Activated CD4-positive, alpha-beta T cell treated with anti-CD3 and anti-CD28 coated beads, Interleukin-2, amount 50 U/mL, for 1 hour (primary cell): Measurements from ENCODE around the gene POGLUT3.

Experiments used
- DNase-seq: peaks from one replicate; pipeline ENCODE4 v3.0.0-alpha.2; 2020

Gene POGLUT3

GRCh38 chr11:108498046-108498815, at the start of gene POGLUT3:
Gene POGLUT3, minus strand, starts transcription at chr11:108498384. Its CDS starts 18 bp downstream, at chr11:108498366.
- peak; percentile 36 for DNase-seq

- no peak for DNase-seq
Measured at GRCh38 chr11:108545909-108546501, 47.8 kb upstream of the POGLUT3 start.

GRCh38 chr11:108543316-108543964, 45.3 kb upstream of the POGLUT3 start:
- no peak for DNase-seq

- DNase-seq = no peak
Measured at GRCh38 chr11:108541531-108541930, 43.3 kb upstream of the POGLUT3 start.

GRCh38 chr11:108538502-108538901, 40.3 kb upstream of the POGLUT3 start:
- DNase-seq = no peak

- no peak for DNase-seq
Measured at GRCh38 chr11:108538022-108538424, 39.8 kb upstream of the POGLUT3 start.

- no peak for DNase-seq
Measured at GRCh38 chr11:108536783-108537182, 38.6 kb upstream of the POGLUT3 start.

GRCh38 chr11:108535384-108535955, 37.3 kb upstream of the POGLUT3 start:
- DNase-seq = no peak

- no peak for DNase-seq
Measured at GRCh38 chr11:108534274-108534882, 36.2 kb upstream of the POGLUT3 start.

- no peak for DNase-seq
Measured at GRCh38 chr11:108530426-108530825, 32.2 kb upstream of the POGLUT3 start.

GRCh38 chr11:108527382-108527781, 29.2 kb upstream of the POGLUT3 start:
- no peak for DNase-seq

GRCh38 chr11:108525161-108525560, 27.0 kb upstream of the POGLUT3 start:
- no peak for DNase-seq

- no peak for DNase-seq
Measured at GRCh38 chr11:108524422-108524821, 26.2 kb upstream of the POGLUT3 start.

- no peak for DNase-seq
Measured at GRCh38 chr11:108522318-108522717, 24.1 kb upstream of the POGLUT3 start.

- no peak for DNase-seq
Measured at GRCh38 chr11:108518581-108518980, 20.4 kb upstream of the POGLUT3 start.

GRCh38 chr11:108516125-108516524, 17.9 kb upstream of the POGLUT3 start:
- DNase-seq = no peak

- no peak for DNase-seq
Measured at GRCh38 chr11:108512708-108513107, 14.5 kb upstream of the POGLUT3 start.

GRCh38 chr11:108511851-108512474, 13.8 kb upstream of the POGLUT3 start:
- DNase-seq = no peak

GRCh38 chr11:108508653-108509593, 10.7 kb upstream of the POGLUT3 start:
- DNase-seq = no peak

GRCh38 chr11:108501396-108501795, 3.2 kb upstream of the POGLUT3 start:
- no peak for DNase-seq

- DNase-seq = no peak
Measured at GRCh38 chr11:108500721-108501120, 2.5 kb upstream of the POGLUT3 start.

GRCh38 chr11:108500169-108500568, 2.0 kb upstream of the POGLUT3 start:
- no peak for DNase-seq
